Thymus (tissue), 11 donors: ENCODE results near the gene OR6K3. TPM values are rescaled to one million over a fixed set of nuclear protein-coding genes. Genes with fewer than 3 reads are reported as not detected.

ENCODE experiments used
- DNase-seq, 9 donors: peaks; one replicate each; pipeline ENCODE4 v3.0.0-alpha.2; 2013; ENCODE audit warnings: low spot score in 9 of 9, low read depth in 6 of 9, missing footprints in 1 of 9
- H3K27ac ChIP-seq, 2 donors: one replicate each; pipeline ENCODE4 v1.5.1; 2013; ENCODE audit warnings: control low read depth in 1 of 2, low read depth in 1 of 2, low read length in 1 of 2, mild to moderate bottlenecking in 1 of 2, moderate library complexity in 1 of 2
- H3K27me3 ChIP-seq, 2 donors: one replicate each; pipeline ENCODE4 v1.5.1; 2013; ENCODE audit warnings: low read length in 1 of 2; ENCODE audit not compliant: control insufficient read depth in 2 of 2, insufficient read depth in 1 of 2
- H3K36me3 ChIP-seq, 2 donors: one replicate each; pipeline ENCODE4 v1.5.1; 2013; ENCODE audit warnings: low read length in 1 of 2, mild to moderate bottlenecking in 1 of 2, moderate library complexity in 1 of 2; ENCODE audit not compliant: control insufficient read depth in 2 of 2, insufficient read depth in 2 of 2
- H3K4me1 ChIP-seq, 2 donors: one replicate each; pipeline ENCODE4 v1.5.1; 2013; ENCODE audit warnings: low read length in 2 of 2; ENCODE audit not compliant: control insufficient read depth in 2 of 2, insufficient read depth in 2 of 2
- H3K4me3 ChIP-seq, 2 donors: one replicate each; pipeline ENCODE4 v1.5.1; 2013; ENCODE audit warnings: low read length in 2 of 2, control low read depth in 1 of 2, mild to moderate bottlenecking in 1 of 2
- H3K9me3 ChIP-seq, 2 donors: one replicate each; pipeline ENCODE4 v1.5.1; 2013; ENCODE audit warnings: low read length in 1 of 2, mild to moderate bottlenecking in 1 of 2; ENCODE audit not compliant: control insufficient read depth in 2 of 2, insufficient read depth in 1 of 2
- WGBS: extraction: QIAGEN DNeasy Blood & Tissue Kit; methylation state at CpG from one replicate; pipeline ENCODE4 v1.1.7; 2013; 5-methylcytosine and 5-hydroxymethylcytosine counted together
- polyA plus RNA-seq: library from polyadenylated mRNA; stranded (reverse); fragments of 200-250 nt; gene quantifications from one replicate; pipeline ENCODE4 v1.2.3, GENCODE V29; 2013
- total RNA-seq: library from RNA; stranded (reverse); fragments of 120-200 nt; gene quantifications from one replicate; pipeline ENCODE4 v1.2.4, GENCODE V29; 2013
- donor health status: healthy.

Gene OR6K3
- total and polyA plus RNA-seq, 2 donors = not detected

DNA sequence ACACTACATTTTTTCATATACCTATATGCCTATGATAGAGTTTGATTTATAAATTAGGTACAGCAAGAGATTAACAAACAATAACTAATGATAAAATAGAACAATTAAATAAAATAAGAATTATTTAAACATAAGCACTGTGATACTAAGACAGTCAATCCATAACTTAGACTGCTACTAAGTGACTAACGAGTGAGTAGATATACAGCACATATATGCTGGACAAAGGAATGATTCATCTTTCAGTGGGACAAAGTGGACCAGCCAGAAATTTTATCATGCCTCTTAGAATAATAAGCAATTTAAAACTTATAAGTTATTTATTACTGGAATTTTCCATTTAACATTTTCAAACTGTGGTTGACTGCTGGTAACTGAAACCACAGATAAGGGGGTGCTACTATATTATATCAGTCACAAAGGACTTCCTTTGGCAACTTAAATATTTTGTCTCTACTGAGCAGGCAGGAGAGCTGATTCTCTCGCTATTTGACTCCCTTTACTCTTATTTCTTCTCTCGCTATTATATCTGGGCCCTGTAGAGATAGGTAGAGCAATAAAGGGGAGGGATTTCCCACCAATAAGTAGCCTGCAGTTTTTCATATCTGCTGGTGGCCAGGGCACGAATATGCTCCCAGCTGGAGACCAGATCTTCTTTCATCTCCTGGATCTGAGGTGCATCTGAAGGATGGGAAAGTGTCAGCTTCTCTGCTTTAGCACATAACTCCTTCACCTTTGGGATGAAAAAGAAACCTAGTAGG is 44.8 kb downstream of the OR6K3 start:
- Histone ChIP-seq H3K4me1 (peaks cover 0 to 3% of the 10 kb centered on the region in 2 donors), H3K36me3 (no peaks in the 10 kb centered on the region), H3K4me3 (no peak overlapping the region), H3K27ac (no peak overlapping the region), H3K27me3 (no peaks in the 10 kb centered on the region), H3K9me3 (no peaks in the 10 kb centered on the region)
- WGBS = 75% methylated on average over 4 of the region's 4 CpGs
- DNase-seq = no peak

DNA sequence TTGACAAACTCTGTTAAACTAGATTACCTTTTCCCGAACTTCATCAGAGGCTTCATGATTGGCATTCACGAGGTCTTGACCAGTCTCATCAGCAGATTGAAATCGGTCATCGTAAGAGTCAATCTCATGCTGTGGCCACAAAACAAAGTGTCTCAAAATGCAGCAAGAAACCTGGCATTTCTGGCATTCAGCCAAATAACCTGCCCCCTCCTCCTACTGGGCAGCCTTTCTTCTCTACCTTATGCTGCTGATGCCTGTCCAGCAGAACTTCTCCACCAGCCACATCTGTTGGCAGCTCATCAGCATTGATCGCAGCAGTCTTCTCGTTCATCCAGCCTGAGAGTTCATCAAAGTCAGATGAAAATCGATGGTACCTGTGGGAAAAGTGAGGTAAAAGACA is 46.2 kb downstream of the OR6K3 start:
- Histone ChIP-seq H3K9me3 (no peaks in the 10 kb centered on the region), H3K27me3 (no peaks in the 10 kb centered on the region), H3K4me1 (peaks cover 0 to 3% of the 10 kb centered on the region in 2 donors), H3K4me3 (no peak overlapping the region), H3K27ac (no peak overlapping the region), H3K36me3 (no peaks in the 10 kb centered on the region)
- DNase-seq = no peak
- whole genome bisulfite sequencing = 98% methylated on average over 7 of the region's 7 CpGs

Other genes starting within 250 kb of the OR6K3 start
- gene OR10R2, start 248.5 kb downstream of the OR6K3 start, total RNA-seq = not detected
- gene OR10R2, start 248.5 kb downstream of the OR6K3 start, polyA plus RNA-seq = 0.39 TPM
- gene OR6Y1, start 166.3 kb downstream of the OR6K3 start, total RNA-seq = not detected
- not detected for gene OR6Y1, start 166.3 kb downstream of the OR6K3 start, polyA plus RNA-seq
- not detected for gene OR6P1, start 150.1 kb downstream of the OR6K3 start, total RNA-seq
- gene OR6P1, start 150.1 kb downstream of the OR6K3 start, polyA plus RNA-seq = not detected
- gene OR10X1, start 140.8 kb downstream of the OR6K3 start, total RNA-seq = not detected
- gene OR10X1, start 140.8 kb downstream of the OR6K3 start, polyA plus RNA-seq = not detected
- under 0.01 TPM for gene OR10Z1, start 115.5 kb downstream of the OR6K3 start, total RNA-seq
- gene OR10Z1, start 115.5 kb downstream of the OR6K3 start, polyA plus RNA-seq = not detected
- gene SPTA1, start 34.0 kb downstream of the OR6K3 start, total RNA-seq = 4.6 TPM
- gene SPTA1, start 34.0 kb downstream of the OR6K3 start, polyA plus RNA-seq = 0.41 TPM
- gene OR6K2, start 20.1 kb downstream of the OR6K3 start, total RNA-seq = not detected
- gene OR6K2, start 20.1 kb downstream of the OR6K3 start, polyA plus RNA-seq = not detected
- gene OR6K6, start 34.0 kb upstream of the OR6K3 start, total RNA-seq = not detected
- gene OR6K6, start 34.0 kb upstream of the OR6K3 start, polyA plus RNA-seq = 0.02 TPM
- not detected for gene OR6N1, start 51.5 kb upstream of the OR6K3 start, total RNA-seq
- not detected for gene OR6N1, start 51.5 kb upstream of the OR6K3 start, polyA plus RNA-seq
- gene OR6N2, start 60.5 kb upstream of the OR6K3 start, total RNA-seq = not detected
- gene OR6N2, start 60.5 kb upstream of the OR6K3 start, polyA plus RNA-seq = not detected
- 21.6 TPM for gene MNDA, start 110.6 kb upstream of the OR6K3 start, total RNA-seq
- 13.6 TPM for gene MNDA, start 110.6 kb upstream of the OR6K3 start, polyA plus RNA-seq
- gene PYHIN1, start 210.8 kb upstream of the OR6K3 start, total RNA-seq = 8.6 TPM
- 3.2 TPM for gene PYHIN1, start 210.8 kb upstream of the OR6K3 start, polyA plus RNA-seq